Lower leg skin (tissue), 3 donors: ENCODE data around the gene PLK3.

Experiments
- POLR2A ChIP-seq, 2 donors: fragments of 450-650 bp; IDR thresholded peaks; one replicate each; pipeline ENCODE4 v1.6.1; 2016 to 2017; ENCODE audit warnings: antibody characterized with exemption in 2 of 2, mild to moderate bottlenecking in 1 of 2, moderate library complexity in 1 of 2
- TF ChIP-seq, protein P1 (sequence below), 3 donors: fragments of 450-650 bp; IDR thresholded peaks; one replicate each; pipeline ENCODE4 v1.5.1; 2016; ENCODE audit warnings: antibody characterized with exemption in 3 of 3, mild to moderate bottlenecking in 3 of 3, moderate library complexity in 2 of 3

DNA sequence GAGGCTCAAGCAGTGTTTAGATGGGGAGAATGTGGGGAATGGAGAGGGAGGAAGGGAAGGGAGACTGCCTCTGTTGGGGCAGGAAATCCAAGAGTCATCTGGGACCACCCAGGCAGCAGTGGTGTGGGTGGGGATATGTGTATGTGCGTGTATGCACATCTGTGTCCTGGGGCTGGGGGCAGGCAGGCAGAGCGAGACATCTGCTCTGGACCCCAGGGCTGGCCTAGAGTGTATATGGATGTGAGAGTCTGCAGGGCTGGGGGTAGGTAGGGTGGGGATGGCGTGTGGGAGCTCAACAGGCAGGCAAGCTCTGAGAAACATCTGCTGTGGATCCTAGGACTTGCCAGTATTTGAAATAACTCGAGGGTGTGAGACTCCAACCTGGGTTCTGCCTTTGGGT is 39.4 kb downstream of the PLK3 start:
- TF ChIP-seq, protein P1, sequence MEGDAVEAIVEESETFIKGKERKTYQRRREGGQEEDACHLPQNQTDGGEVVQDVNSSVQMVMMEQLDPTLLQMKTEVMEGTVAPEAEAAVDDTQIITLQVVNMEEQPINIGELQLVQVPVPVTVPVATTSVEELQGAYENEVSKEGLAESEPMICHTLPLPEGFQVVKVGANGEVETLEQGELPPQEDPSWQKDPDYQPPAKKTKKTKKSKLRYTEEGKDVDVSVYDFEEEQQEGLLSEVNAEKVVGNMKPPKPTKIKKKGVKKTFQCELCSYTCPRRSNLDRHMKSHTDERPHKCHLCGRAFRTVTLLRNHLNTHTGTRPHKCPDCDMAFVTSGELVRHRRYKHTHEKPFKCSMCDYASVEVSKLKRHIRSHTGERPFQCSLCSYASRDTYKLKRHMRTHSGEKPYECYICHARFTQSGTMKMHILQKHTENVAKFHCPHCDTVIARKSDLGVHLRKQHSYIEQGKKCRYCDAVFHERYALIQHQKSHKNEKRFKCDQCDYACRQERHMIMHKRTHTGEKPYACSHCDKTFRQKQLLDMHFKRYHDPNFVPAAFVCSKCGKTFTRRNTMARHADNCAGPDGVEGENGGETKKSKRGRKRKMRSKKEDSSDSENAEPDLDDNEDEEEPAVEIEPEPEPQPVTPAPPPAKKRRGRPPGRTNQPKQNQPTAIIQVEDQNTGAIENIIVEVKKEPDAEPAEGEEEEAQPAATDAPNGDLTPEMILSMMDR (IDR thresholded peaks at IDR 0.05) = no peak
- TF ChIP-seq POLR2A (IDR thresholded peaks at IDR 0.05) = no peak
